ENCODE data around the gene OSBPL10. TPM values are rescaled to one million over a fixed set of nuclear protein-coding genes. Genes with fewer than 3 reads are reported as not detected.

OSBPL10 gene
- total RNA-seq, 1 donor = 15.0 TPM

DNA sequence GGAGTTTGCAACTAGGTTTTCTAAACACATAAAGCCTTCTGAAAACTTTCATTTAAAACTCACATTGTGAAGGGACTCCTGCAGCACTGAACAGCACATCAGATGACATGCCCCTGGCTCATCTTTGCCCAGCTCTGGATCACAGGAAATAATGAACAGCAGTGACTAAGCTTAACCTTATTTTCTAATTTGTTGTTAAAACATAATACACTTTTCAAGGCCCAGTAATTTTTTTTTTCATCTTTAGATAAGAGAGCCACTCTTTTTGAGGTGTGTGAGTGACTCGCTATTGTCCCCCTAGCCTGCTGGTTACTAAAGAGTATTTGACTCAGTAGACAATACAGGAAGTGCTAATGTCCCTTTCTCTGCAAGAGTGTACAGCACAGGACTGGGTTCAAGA lies 204.0 kb downstream of the OSBPL10 start:
- no peak for DNase-seq (ENCODE audit: low read depth)
- H3K4me3 ChIP-seq (ENCODE audit: low read depth, low read length) = no peak overlapping the region
- TF ChIP-seq CTCF (IDR thresholded peaks at IDR 0.05; ENCODE audit: insufficient read depth, low read length) = no peak

DNA sequence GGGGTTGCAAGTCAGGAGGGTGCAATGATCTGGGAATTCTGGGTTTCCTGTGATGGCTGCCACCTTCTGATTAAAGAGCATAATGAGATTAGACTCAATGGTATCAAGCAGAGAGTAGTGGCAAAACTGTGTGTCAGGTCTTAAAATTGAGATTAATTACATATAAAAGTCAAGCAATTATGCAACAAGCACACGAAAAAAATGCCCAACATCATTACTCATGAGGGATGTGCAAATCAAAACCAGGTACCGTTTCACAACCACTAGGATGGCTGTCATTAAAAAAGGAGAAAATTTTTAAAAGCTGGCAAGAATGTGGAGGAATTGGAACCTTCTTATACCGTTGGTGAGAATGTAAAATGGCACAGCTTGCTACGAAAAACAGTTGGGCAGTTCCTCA lies 205.0 kb downstream of the OSBPL10 start:
- DNase-seq (ENCODE audit: low read depth) = no peak

DNA sequence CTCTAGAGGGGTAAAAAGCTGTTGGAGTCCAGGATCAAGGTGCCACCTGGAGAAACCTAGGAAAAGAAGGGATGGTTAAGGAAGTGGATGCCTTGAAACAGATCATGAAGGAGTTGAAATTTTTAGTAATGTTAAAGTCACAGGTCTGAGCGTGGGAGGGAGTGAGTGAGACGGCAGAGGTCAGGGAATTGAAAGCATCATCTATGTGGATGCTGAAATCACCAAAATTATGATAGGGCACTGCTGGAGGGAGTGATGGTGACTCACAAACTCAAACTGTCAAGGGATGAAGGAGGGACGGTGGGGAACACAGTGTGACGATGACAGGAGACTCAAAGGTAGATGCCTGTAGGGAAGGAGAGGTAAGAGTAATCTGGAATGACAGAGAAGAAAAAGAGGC lies 205.7 kb downstream of the OSBPL10 start:
- TF ChIP-seq CTCF (IDR thresholded peaks at IDR 0.05; ENCODE audit: insufficient read depth, low read length) = no peak
- H3K4me3 ChIP-seq (ENCODE audit: low read depth, low read length) = no peak overlapping the region
- no peak for DNase-seq (ENCODE audit: low read depth)

More for the DNA sequence above, 205.0 kb downstream of the OSBPL10 start:
- no peak overlapping the region for H3K4me3 ChIP-seq (ENCODE audit: low read depth, low read length)
- TF ChIP-seq CTCF (IDR thresholded peaks at IDR 0.05; ENCODE audit: insufficient read depth, low read length) = no peak

GRCh38 chr3:31772758-31773473 lies 208.1 kb downstream of the OSBPL10 start:
- no peak overlapping the region for H3K4me3 ChIP-seq (ENCODE audit: low read depth, low read length)
- DNase-seq (ENCODE audit: low read depth) = no peak
- TF ChIP-seq CTCF (IDR thresholded peaks at IDR 0.05; ENCODE audit: insufficient read depth, low read length) = no peak

DNA sequence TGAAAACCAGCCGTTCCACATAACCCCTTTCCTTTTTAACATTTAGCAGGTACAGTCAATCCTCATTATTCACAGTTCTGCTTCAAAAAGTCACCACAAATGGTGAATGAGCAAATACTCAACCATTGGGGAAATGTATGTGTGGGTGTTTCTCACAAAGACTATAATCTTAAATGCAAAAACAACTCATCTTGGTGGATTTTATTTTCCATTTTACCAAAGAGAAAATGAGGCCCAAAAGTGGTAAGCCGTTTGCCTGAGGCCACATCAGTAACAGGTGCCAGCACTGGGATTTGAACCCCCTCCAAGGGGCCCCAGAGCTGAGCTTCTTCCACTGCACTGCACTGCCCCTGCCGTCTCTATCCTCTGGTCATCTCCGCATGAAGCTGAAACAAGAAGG lies 208.8 kb downstream of the OSBPL10 start:
- H3K4me3 ChIP-seq (ENCODE audit: low read depth, low read length) = no peak overlapping the region
- no peak for TF ChIP-seq CTCF (IDR thresholded peaks at IDR 0.05; ENCODE audit: insufficient read depth, low read length)
- DNase-seq (ENCODE audit: low read depth) = no peak

GRCh38 chr3:31770822-31771326 lies 210.2 kb downstream of the OSBPL10 start:
- DNase-seq (ENCODE audit: low read depth) = no peak
- TF ChIP-seq CTCF (IDR thresholded peaks at IDR 0.05; ENCODE audit: insufficient read depth, low read length) = no peak
- no peak overlapping the region for H3K4me3 ChIP-seq (ENCODE audit: low read depth, low read length)

All from fibroblast of the aortic adventitia (primary cell).